Astrocyte (in vitro differentiated cells and primary cell): ENCODE results near the gene RAB14. TPM values are rescaled to one million over a fixed set of nuclear protein-coding genes. Genes with fewer than 3 reads are reported as not detected.

Source experiments
- DNase-seq: peaks from one replicate; pipeline ENCODE4 v3.0.0-alpha.2; 2010; ENCODE audit warnings: low read depth
- FAIRE-seq: peaks from 2 replicates; lab custom pipeline; 2011; peaks lifted over from hg19 to GRCh38; lab: Jason Lieb, UNC
- H2AFZ ChIP-seq: 2 replicates; pipeline ENCODE4 v1.6.0; 2012; ENCODE audit warnings: low read depth, low read length, inconsistent platforms
- H3K27ac ChIP-seq: 2 replicates; pipeline ENCODE4 v1.5.1; 2011; ENCODE audit warnings: low read depth, low read length, inconsistent platforms
- H3K27me3 ChIP-seq: 2 replicates; pipeline ENCODE4 v1.6.0; 2011; ENCODE audit warnings: low read length, inconsistent platforms; ENCODE audit not compliant: insufficient read depth
- H3K36me3 ChIP-seq: 2 replicates; pipeline ENCODE4 v1.5.1; 2011; ENCODE audit warnings: low read length, inconsistent platforms; ENCODE audit not compliant: insufficient read depth
- H3K4me1 ChIP-seq: 2 replicates; pipeline ENCODE4 v1.5.1; 2011; ENCODE audit warnings: low read length, inconsistent platforms; ENCODE audit not compliant: insufficient read depth
- H3K4me2 ChIP-seq: 2 replicates; pipeline ENCODE4 v1.6.0; 2012; ENCODE audit warnings: low read length, inconsistent platforms
- H3K4me3 ChIP-seq: 2 replicates; pipeline ENCODE4 v1.5.1; 2011; ENCODE audit warnings: low read depth, mild to moderate bottlenecking, low read length, inconsistent platforms; ENCODE audit not compliant: insufficient read depth
- H3K79me2 ChIP-seq: 2 replicates; pipeline ENCODE4 v1.6.0; 2012; ENCODE audit warnings: mild to moderate bottlenecking, low read length, inconsistent platforms; ENCODE audit not compliant: insufficient read depth
- H3K9ac ChIP-seq: 2 replicates; pipeline ENCODE4 v1.6.0; 2012; ENCODE audit warnings: mild to moderate bottlenecking, low read length, inconsistent platforms
- H3K9me3 ChIP-seq: 2 replicates; pipeline ENCODE4 v1.5.1; 2012; ENCODE audit warnings: low read depth, mild to moderate bottlenecking, low read length, inconsistent platforms; ENCODE audit not compliant: insufficient read depth
- H4K20me1 ChIP-seq: 2 replicates; pipeline ENCODE4 v1.6.0; 2012; ENCODE audit warnings: low read length, inconsistent platforms; ENCODE audit not compliant: insufficient read depth
- H3K27ac Mint-ChIP-seq: one replicate; pipeline ENCODE4 v1.8.0; 2021; ENCODE audit warnings: mild to moderate bottlenecking, mixed read lengths; ENCODE audit not compliant: unreplicated experiment
- H3K27me3 Mint-ChIP-seq: one replicate; pipeline ENCODE4 v1.8.0; 2021; ENCODE audit warnings: low read depth, mixed read lengths; ENCODE audit not compliant: unreplicated experiment
- H3K36me3 Mint-ChIP-seq: one replicate; pipeline ENCODE4 v1.8.0; 2021; ENCODE audit warnings: low read depth, mixed read lengths; ENCODE audit not compliant: unreplicated experiment
- H3K4me1 Mint-ChIP-seq: one replicate; pipeline ENCODE4 v1.8.0; 2021; ENCODE audit warnings: low read depth, mixed read lengths; ENCODE audit not compliant: unreplicated experiment
- H3K4me3 Mint-ChIP-seq: one replicate; pipeline ENCODE4 v1.8.0; 2021; ENCODE audit warnings: mild to moderate bottlenecking, moderate library complexity, mixed read lengths; ENCODE audit not compliant: unreplicated experiment
- H3K9me3 Mint-ChIP-seq: one replicate; pipeline ENCODE4 v1.8.0; 2021; ENCODE audit warnings: mild to moderate bottlenecking, mixed read lengths; ENCODE audit not compliant: unreplicated experiment
- EZH2 ChIP-seq: IDR thresholded peaks from 2 replicates; pipeline ENCODE4 v1.6.1; 2012; ENCODE audit warnings: mild to moderate bottlenecking, low read length, inconsistent platforms; ENCODE audit not compliant: insufficient read depth
- total RNA-seq: library from RNA; stranded (reverse); gene quantifications from 2 replicates; pipeline ENCODE4 v1.2.1, GENCODE V29; 2021
- TF ChIP-seq, protein P1 (sequence below): IDR thresholded peaks from 2 replicates; pipeline ENCODE4 v1.5.1; 2011; ENCODE audit warnings: low read depth, mild to moderate bottlenecking, inconsistent platforms, low read length, moderate library complexity; ENCODE audit not compliant: insufficient read depth

The RAB14 gene
- total RNA-seq, 1 donor from 2014 or later: 72.1 TPM

DNA sequence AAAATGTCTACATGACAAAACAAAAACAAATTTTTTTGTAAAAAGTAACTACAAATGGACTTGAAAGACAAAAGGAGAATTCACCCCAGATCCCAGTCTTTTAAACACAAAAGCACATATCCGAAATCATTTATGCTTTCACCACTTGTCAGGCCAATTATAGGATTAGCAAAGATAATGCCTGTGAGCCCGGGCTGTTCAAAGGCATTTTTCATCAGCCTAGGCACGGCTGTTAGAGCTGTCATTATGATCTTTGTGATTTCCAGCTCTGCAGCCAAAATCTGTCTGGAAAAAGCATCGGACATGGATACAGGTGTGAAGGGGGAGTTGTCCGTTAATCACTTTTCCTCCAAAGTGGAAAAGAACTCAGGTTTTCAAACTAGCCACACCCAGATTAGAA, 23.6 kb upstream of the RAB14 start:
- Mint-ChIP-seq H3K27ac (no peak overlapping the region), H3K4me1 (peaks cover 5% of the 10 kb centered on the region), H3K27me3 (peaks cover 4% of the 10 kb centered on the region), H3K9me3 (no peaks in the 10 kb centered on the region), H3K4me3 (no peak overlapping the region), H3K36me3 (no peaks in the 10 kb centered on the region)
- Histone ChIP-seq H3K9ac (no peak overlapping the region), H3K27ac (no peak overlapping the region), H3K9me3 (no peaks in the 10 kb centered on the region), H3K4me3 (no peak overlapping the region), H2AFZ (no peak overlapping the region), H3K36me3 (no peaks in the 10 kb centered on the region), H3K79me2 (no peaks in the 10 kb centered on the region), H3K4me1 (peaks cover 6% of the 10 kb centered on the region), H3K4me2 (no peak overlapping the region), H4K20me1 (no peaks in the 10 kb centered on the region), H3K27me3 (no peaks in the 10 kb centered on the region)
- DNase-seq (no peak), FAIRE-seq (no peak)
- TF ChIP-seq, protein P1, sequence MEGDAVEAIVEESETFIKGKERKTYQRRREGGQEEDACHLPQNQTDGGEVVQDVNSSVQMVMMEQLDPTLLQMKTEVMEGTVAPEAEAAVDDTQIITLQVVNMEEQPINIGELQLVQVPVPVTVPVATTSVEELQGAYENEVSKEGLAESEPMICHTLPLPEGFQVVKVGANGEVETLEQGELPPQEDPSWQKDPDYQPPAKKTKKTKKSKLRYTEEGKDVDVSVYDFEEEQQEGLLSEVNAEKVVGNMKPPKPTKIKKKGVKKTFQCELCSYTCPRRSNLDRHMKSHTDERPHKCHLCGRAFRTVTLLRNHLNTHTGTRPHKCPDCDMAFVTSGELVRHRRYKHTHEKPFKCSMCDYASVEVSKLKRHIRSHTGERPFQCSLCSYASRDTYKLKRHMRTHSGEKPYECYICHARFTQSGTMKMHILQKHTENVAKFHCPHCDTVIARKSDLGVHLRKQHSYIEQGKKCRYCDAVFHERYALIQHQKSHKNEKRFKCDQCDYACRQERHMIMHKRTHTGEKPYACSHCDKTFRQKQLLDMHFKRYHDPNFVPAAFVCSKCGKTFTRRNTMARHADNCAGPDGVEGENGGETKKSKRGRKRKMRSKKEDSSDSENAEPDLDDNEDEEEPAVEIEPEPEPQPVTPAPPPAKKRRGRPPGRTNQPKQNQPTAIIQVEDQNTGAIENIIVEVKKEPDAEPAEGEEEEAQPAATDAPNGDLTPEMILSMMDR: no peak

GRCh38 chr9:121222524-121223171, 21.0 kb upstream of the RAB14 start:
- no peaks in the 10 kb centered on the region for H4K20me1 ChIP-seq
- H3K9ac ChIP-seq: no peak overlapping the region
- no peaks in the 10 kb centered on the region for H3K27me3 ChIP-seq
- H3K4me1 Mint-ChIP-seq: peaks cover 5% of the 10 kb centered on the region
- H3K79me2 ChIP-seq: no peaks in the 10 kb centered on the region
- no peak overlapping the region for H3K27ac ChIP-seq
- no peak overlapping the region for H3K27ac Mint-ChIP-seq
- TF ChIP-seq, protein P1: peak; percentile 78
- TF ChIP-seq EZH2: no peak
- H3K4me3 ChIP-seq: no peak overlapping the region
- H3K4me2 ChIP-seq: peak overlapping the region; percentile 6
- no peaks in the 10 kb centered on the region for H3K36me3 Mint-ChIP-seq
- FAIRE-seq (no peak), DNase-seq (no peak)
- H3K27me3 Mint-ChIP-seq: peaks cover 4% of the 10 kb centered on the region
- no peak overlapping the region for H3K4me3 Mint-ChIP-seq
- H3K9me3 Mint-ChIP-seq: no peaks in the 10 kb centered on the region
- H2AFZ ChIP-seq: peak overlapping the region; percentile 13
- peaks cover 6% of the 10 kb centered on the region for H3K4me1 ChIP-seq
- no peaks in the 10 kb centered on the region for H3K36me3 ChIP-seq
- no peaks in the 10 kb centered on the region for H3K9me3 ChIP-seq

GRCh38 chr9:121221664-121222055, 20.0 kb upstream of the RAB14 start:
- no peaks in the 10 kb centered on the region for H3K36me3 ChIP-seq
- Mint-ChIP-seq H3K4me1 (peaks cover 5% of the 10 kb centered on the region), H3K27me3 (peaks cover 4% of the 10 kb centered on the region), H3K4me3 (no peak overlapping the region), H3K36me3 (no peaks in the 10 kb centered on the region), H3K27ac (no peak overlapping the region), H3K9me3 (no peaks in the 10 kb centered on the region)
- no peak overlapping the region for H3K9ac ChIP-seq
- no peak overlapping the region for H3K4me2 ChIP-seq
- no peak for DNase-seq
- H3K79me2 ChIP-seq: no peaks in the 10 kb centered on the region
- H3K9me3 ChIP-seq: no peaks in the 10 kb centered on the region
- H3K4me1 ChIP-seq: peaks cover 6% of the 10 kb centered on the region
- H2AFZ ChIP-seq: no peak overlapping the region
- H3K4me3 ChIP-seq: no peak overlapping the region
- H4K20me1 ChIP-seq: no peaks in the 10 kb centered on the region
- H3K27me3 ChIP-seq: no peaks in the 10 kb centered on the region
- no peak for FAIRE-seq
- H3K27ac ChIP-seq: no peak overlapping the region
- TF ChIP-seq, protein P1: no peak
- TF ChIP-seq EZH2: no peak
